Measurements from ENCODE around the gene WDR86.

- TF ChIP-seq POLR2AphosphoS5 (IDR thresholded peaks at IDR 0.05; ENCODE audit: insufficient read depth in 1 of 2, low read depth in 1 of 2): no peak
- TF ChIP-seq, protein P1, sequence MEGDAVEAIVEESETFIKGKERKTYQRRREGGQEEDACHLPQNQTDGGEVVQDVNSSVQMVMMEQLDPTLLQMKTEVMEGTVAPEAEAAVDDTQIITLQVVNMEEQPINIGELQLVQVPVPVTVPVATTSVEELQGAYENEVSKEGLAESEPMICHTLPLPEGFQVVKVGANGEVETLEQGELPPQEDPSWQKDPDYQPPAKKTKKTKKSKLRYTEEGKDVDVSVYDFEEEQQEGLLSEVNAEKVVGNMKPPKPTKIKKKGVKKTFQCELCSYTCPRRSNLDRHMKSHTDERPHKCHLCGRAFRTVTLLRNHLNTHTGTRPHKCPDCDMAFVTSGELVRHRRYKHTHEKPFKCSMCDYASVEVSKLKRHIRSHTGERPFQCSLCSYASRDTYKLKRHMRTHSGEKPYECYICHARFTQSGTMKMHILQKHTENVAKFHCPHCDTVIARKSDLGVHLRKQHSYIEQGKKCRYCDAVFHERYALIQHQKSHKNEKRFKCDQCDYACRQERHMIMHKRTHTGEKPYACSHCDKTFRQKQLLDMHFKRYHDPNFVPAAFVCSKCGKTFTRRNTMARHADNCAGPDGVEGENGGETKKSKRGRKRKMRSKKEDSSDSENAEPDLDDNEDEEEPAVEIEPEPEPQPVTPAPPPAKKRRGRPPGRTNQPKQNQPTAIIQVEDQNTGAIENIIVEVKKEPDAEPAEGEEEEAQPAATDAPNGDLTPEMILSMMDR (IDR thresholded peaks at IDR 0.05): no peak
These were observed 21.9 kb downstream of the WDR86 start for GRCh38 chr7:151388007-151388297.

Data from vagina (tissue), 2 donors.